ENCODE results near the gene MFAP2.

DNA sequence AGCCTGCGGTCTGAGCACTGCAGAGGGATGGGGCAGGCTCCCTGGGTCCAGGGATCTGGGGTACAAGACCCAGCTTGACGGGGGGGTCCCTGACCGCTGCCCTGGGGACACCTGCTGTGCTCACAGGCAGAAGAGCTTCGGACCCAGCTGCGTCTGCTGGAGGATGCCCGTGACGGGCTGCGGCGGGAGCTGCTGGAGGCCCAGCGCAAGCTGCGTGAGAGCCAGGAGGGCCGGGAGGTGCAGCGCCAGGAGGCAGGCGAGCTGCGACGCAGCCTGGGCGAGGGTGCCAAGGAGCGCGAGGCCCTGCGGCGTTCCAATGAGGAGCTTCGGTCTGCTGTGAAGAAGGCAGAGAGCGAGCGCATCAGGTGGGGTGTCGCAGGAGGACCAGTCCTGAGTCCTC is 25.2 kb downstream of the MFAP2 start:
- TF ChIP-seq, protein P1, sequence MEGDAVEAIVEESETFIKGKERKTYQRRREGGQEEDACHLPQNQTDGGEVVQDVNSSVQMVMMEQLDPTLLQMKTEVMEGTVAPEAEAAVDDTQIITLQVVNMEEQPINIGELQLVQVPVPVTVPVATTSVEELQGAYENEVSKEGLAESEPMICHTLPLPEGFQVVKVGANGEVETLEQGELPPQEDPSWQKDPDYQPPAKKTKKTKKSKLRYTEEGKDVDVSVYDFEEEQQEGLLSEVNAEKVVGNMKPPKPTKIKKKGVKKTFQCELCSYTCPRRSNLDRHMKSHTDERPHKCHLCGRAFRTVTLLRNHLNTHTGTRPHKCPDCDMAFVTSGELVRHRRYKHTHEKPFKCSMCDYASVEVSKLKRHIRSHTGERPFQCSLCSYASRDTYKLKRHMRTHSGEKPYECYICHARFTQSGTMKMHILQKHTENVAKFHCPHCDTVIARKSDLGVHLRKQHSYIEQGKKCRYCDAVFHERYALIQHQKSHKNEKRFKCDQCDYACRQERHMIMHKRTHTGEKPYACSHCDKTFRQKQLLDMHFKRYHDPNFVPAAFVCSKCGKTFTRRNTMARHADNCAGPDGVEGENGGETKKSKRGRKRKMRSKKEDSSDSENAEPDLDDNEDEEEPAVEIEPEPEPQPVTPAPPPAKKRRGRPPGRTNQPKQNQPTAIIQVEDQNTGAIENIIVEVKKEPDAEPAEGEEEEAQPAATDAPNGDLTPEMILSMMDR (tag by site-specific recombination; IDR thresholded peaks at IDR 0.05), result no peak
- TF ChIP-seq, protein P2, sequence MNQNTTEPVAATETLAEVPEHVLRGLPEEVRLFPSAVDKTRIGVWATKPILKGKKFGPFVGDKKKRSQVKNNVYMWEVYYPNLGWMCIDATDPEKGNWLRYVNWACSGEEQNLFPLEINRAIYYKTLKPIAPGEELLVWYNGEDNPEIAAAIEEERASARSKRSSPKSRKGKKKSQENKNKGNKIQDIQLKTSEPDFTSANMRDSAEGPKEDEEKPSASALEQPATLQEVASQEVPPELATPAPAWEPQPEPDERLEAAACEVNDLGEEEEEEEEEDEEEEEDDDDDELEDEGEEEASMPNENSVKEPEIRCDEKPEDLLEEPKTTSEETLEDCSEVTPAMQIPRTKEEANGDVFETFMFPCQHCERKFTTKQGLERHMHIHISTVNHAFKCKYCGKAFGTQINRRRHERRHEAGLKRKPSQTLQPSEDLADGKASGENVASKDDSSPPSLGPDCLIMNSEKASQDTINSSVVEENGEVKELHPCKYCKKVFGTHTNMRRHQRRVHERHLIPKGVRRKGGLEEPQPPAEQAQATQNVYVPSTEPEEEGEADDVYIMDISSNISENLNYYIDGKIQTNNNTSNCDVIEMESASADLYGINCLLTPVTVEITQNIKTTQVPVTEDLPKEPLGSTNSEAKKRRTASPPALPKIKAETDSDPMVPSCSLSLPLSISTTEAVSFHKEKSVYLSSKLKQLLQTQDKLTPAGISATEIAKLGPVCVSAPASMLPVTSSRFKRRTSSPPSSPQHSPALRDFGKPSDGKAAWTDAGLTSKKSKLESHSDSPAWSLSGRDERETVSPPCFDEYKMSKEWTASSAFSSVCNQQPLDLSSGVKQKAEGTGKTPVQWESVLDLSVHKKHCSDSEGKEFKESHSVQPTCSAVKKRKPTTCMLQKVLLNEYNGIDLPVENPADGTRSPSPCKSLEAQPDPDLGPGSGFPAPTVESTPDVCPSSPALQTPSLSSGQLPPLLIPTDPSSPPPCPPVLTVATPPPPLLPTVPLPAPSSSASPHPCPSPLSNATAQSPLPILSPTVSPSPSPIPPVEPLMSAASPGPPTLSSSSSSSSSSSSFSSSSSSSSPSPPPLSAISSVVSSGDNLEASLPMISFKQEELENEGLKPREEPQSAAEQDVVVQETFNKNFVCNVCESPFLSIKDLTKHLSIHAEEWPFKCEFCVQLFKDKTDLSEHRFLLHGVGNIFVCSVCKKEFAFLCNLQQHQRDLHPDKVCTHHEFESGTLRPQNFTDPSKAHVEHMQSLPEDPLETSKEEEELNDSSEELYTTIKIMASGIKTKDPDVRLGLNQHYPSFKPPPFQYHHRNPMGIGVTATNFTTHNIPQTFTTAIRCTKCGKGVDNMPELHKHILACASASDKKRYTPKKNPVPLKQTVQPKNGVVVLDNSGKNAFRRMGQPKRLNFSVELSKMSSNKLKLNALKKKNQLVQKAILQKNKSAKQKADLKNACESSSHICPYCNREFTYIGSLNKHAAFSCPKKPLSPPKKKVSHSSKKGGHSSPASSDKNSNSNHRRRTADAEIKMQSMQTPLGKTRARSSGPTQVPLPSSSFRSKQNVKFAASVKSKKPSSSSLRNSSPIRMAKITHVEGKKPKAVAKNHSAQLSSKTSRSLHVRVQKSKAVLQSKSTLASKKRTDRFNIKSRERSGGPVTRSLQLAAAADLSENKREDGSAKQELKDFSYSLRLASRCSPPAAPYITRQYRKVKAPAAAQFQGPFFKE (tag by site-specific recombination; IDR thresholded peaks at IDR 0.05; ENCODE audit: borderline replicate concordance), result no peak
- no peak for TF ChIP-seq KLF10 (tag by site-specific recombination; IDR thresholded peaks at IDR 0.05)
- no peak for TF ChIP-seq ZNF501 (tag by site-specific recombination; IDR thresholded peaks at IDR 0.05)
- no peak for TF ChIP-seq EGR2 (tag by site-specific recombination; IDR thresholded peaks at IDR 0.05; ENCODE audit: low read depth)
- TF ChIP-seq, protein P3, sequence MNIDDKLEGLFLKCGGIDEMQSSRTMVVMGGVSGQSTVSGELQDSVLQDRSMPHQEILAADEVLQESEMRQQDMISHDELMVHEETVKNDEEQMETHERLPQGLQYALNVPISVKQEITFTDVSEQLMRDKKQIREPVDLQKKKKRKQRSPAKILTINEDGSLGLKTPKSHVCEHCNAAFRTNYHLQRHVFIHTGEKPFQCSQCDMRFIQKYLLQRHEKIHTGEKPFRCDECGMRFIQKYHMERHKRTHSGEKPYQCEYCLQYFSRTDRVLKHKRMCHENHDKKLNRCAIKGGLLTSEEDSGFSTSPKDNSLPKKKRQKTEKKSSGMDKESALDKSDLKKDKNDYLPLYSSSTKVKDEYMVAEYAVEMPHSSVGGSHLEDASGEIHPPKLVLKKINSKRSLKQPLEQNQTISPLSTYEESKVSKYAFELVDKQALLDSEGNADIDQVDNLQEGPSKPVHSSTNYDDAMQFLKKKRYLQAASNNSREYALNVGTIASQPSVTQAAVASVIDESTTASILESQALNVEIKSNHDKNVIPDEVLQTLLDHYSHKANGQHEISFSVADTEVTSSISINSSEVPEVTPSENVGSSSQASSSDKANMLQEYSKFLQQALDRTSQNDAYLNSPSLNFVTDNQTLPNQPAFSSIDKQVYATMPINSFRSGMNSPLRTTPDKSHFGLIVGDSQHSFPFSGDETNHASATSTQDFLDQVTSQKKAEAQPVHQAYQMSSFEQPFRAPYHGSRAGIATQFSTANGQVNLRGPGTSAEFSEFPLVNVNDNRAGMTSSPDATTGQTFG (tag by site-specific recombination; IDR thresholded peaks at IDR 0.05; ENCODE audit: borderline replicate concordance), result no peak
- TF ChIP-seq, protein P4, sequence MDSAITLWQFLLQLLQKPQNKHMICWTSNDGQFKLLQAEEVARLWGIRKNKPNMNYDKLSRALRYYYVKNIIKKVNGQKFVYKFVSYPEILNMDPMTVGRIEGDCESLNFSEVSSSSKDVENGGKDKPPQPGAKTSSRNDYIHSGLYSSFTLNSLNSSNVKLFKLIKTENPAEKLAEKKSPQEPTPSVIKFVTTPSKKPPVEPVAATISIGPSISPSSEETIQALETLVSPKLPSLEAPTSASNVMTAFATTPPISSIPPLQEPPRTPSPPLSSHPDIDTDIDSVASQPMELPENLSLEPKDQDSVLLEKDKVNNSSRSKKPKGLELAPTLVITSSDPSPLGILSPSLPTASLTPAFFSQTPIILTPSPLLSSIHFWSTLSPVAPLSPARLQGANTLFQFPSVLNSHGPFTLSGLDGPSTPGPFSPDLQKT (IDR thresholded peaks at IDR 0.05; ENCODE audit: borderline replicate concordance, low read depth, low read length), result no peak
- TF ChIP-seq KLF16 (tag by site-specific recombination; IDR thresholded peaks at IDR 0.05), result no peak
- TF ChIP-seq ZNF2 (tag by site-specific recombination; IDR thresholded peaks at IDR 0.05), result no peak
- TF ChIP-seq ZSCAN16 (tag by site-specific recombination; IDR thresholded peaks at IDR 0.05), result no peak

Measured in HEK293 (cell line).